GM18505 (cell line): Measurements from ENCODE around the gene KRT72.

Experiments
- ATAC-seq: cut with Tn5 transposase; IDR thresholded peaks from one replicate; pipeline ENCODE4 v1.9.1; 2021; ENCODE audit not compliant: unreplicated experiment
- POLR2A ChIP-seq: IDR thresholded peaks from 4 replicates; pipeline ENCODE4 v1.6.1; 2011; ENCODE audit warnings: borderline replicate concordance; ENCODE audit not compliant: insufficient read depth, insufficient read length; ENCODE audit errors: extremely low read depth

The KRT72 gene

GRCh38 chr12:52542785-52543318, 58.4 kb downstream of the KRT72 start:
- no peak for ATAC-seq
- TF ChIP-seq POLR2A, result no peak

GRCh38 chr12:52542157-52542556, 59.1 kb downstream of the KRT72 start:
- no peak for TF ChIP-seq POLR2A
- ATAC-seq, result no peak

- no peak for ATAC-seq
Observed at GRCh38 chr12:52541709-52542108, 59.6 kb downstream of the KRT72 start.

GRCh38 chr12:52540531-52540930, 60.7 kb downstream of the KRT72 start:
- no peak for TF ChIP-seq POLR2A
- no peak for ATAC-seq

More at GRCh38 chr12:52541709-52542108, 59.6 kb downstream of the KRT72 start:
- no peak for TF ChIP-seq POLR2A

GRCh38 chr12:52539821-52540173, 61.5 kb downstream of the KRT72 start:
- TF ChIP-seq POLR2A, result no peak
- ATAC-seq, result no peak

GRCh38 chr12:52539083-52539820, 62.0 kb downstream of the KRT72 start:
- ATAC-seq, result no peak
- TF ChIP-seq POLR2A, result no peak

- no peak for TF ChIP-seq POLR2A
- no peak for ATAC-seq
Observed at GRCh38 chr12:52537101-52537500, 64.2 kb downstream of the KRT72 start.
